GM10847 (cell line): ENCODE results near the gene USP34.

Experiments
- POLR2A ChIP-seq: IDR thresholded peaks from 2 replicates; pipeline ENCODE4 v1.6.1; 2011; ENCODE audit not compliant: insufficient read length; ENCODE audit errors: extremely low read depth

USP34 gene

GRCh38 chr2:61221819-61222218, 249.1 kb downstream of the USP34 start:
- TF ChIP-seq POLR2A: no peak

DNA sequence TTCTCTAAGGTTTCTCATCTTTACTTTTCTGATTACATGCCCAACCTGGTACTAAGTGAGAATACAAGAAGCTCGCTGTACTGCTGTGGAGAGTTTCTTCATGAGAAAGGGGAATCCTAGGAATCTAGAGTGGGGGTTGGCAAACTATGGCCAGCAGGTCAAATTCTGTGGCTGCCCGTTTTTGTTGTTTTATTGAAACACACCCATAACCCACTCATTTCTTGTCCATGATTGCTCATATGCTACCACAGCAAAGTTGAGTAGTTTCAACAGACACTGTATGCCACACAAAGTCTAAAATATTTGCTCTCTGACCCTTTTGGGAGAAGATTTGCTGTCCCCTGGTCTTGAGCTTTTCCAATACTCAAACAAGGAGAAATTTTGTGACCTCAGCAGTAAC, 250.1 kb downstream of the USP34 start:
- no peak for TF ChIP-seq POLR2A

- TF ChIP-seq POLR2A: no peak
Measured at GRCh38 chr2:61218817-61219170, 252.1 kb downstream of the USP34 start.

- TF ChIP-seq POLR2A: no peak
Measured at GRCh38 chr2:61218076-61218816, 252.6 kb downstream of the USP34 start.

GRCh38 chr2:61214171-61214570, 256.7 kb downstream of the USP34 start:
- no peak for TF ChIP-seq POLR2A

- TF ChIP-seq POLR2A: no peak
Measured at GRCh38 chr2:61210332-61210981, 260.4 kb downstream of the USP34 start.

- TF ChIP-seq POLR2A: no peak
Measured at GRCh38 chr2:61205132-61205531, 265.8 kb downstream of the USP34 start.

- no peak for TF ChIP-seq POLR2A
Measured at GRCh38 chr2:61196671-61197070, 274.2 kb downstream of the USP34 start.

- TF ChIP-seq POLR2A: no peak
Measured at GRCh38 chr2:61193670-61194561, 277.0 kb downstream of the USP34 start.

- no peak for TF ChIP-seq POLR2A
Measured at GRCh38 chr2:61187085-61187484, 283.8 kb downstream of the USP34 start.

DNA sequence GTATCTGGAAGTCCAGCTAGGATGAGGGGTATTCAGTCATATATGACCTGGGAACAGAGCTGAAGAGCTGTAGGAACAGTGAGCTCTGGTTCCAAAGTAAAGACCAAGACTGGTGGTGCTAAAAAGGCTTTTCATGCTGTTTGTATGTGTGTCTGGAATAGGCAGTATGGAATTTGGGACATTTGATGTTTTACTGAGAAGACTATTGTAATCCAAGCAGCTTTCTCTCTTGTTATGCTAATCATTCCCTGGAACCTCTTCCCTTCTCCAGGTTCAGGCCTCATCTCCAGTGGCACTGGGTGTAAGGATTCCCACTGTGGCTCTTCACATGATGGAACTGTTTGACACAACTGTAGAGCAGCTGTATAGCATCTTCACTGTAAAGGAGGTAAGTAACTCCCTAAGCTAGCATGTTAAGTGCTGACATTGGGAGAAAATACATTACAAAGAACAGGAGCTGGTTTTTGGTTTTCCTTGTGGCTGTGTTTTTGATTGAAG, 285.6 kb downstream of the USP34 start:
- no peak for TF ChIP-seq POLR2A

DNA sequence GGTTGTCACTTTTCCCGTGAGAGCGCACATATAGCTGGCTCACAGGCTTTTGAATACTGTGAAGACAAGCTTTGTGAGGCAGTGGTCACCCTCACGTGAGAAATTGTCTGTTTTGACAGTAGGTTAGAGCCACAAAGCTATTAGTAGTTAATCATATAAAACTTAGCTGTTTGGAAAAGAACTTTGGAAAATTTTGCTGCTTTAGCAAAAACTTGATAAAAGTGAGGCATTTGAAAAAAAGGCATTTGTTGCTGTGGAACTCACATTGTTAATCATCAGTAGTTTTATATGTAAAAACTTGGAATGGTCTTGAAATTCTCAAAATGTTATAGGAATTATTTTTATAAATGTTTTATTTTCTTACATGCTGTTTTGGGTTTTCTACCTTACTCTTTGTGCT, 286.6 kb downstream of the USP34 start:
- TF ChIP-seq POLR2A: no peak

- TF ChIP-seq POLR2A: no peak
Measured at GRCh38 chr2:61183795-61184194, 287.1 kb downstream of the USP34 start.

GRCh38 chr2:61182059-61182383, 288.9 kb downstream of the USP34 start:
- TF ChIP-seq POLR2A: no peak

- TF ChIP-seq POLR2A: no peak
Measured at GRCh38 chr2:61181382-61182058, 289.4 kb downstream of the USP34 start.
